ENCODE measurements around the gene PKN2. TPM values are rescaled to one million over a fixed set of nuclear protein-coding genes. Genes with fewer than 3 reads are reported as not detected.

The PKN2 gene
- total RNA-seq, 1 experiment from 2014 or later: 33.4 TPM

DNA sequence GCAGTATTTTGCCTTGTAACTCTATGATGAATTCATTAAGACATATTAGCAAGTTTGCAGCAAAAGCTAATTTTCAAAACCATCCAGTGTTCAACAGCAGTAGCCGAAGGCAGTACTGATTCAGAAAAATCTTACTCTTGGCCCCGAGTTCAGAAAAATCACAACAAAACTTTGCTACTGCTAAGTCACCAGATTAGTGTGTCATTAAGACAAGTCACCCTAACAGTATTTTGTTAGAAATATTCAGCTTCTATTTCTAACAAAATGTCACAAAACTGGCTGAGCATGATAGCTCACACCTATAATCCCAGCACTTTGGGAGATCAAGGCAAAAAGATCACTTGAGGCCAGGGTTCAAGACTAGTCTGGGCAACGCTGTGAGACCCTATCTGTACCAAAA, 199.1 kb downstream of the PKN2 start:
- Histone ChIP-seq H3K36me3 (ENCODE audit: control insufficient read depth, insufficient read depth, low read length) (no peaks in the 10 kb centered on the region; the same call in 1 of the 2 replicates), H3K4me1 (no peaks in the 10 kb centered on the region), H3K9me3 (no peaks in the 10 kb centered on the region), H3K27me3 (replicated peaks; ENCODE audit: control insufficient read depth, insufficient read depth, low read length) (no peaks in the 10 kb centered on the region), H3K4me3 (ENCODE audit: low read depth, low read length) (no peak overlapping the region)
- no peaks in the 10 kb centered on the region for H3K9me3 Mint-ChIP-seq (ENCODE audit: unreplicated experiment)
- POLR2A ChIA-PET: no interaction called here
- no peaks in the 10 kb centered on the region for H3K4me1 Mint-ChIP-seq (ENCODE audit: low read depth, unreplicated experiment)
- H3K27ac Mint-ChIP-seq (ENCODE audit: unreplicated experiment): no peak overlapping the region
- no TSS peak for BruUV-seq (replicated peaks)
- H3K27me3 Mint-ChIP-seq (ENCODE audit: insufficient read depth, unreplicated experiment): no peaks in the 10 kb centered on the region
- intact Hi-C loops (cut with micrococcal nuclease; ENCODE audit: unreplicated experiment): no loop called here
- TF ChIP-seq, protein P1, sequence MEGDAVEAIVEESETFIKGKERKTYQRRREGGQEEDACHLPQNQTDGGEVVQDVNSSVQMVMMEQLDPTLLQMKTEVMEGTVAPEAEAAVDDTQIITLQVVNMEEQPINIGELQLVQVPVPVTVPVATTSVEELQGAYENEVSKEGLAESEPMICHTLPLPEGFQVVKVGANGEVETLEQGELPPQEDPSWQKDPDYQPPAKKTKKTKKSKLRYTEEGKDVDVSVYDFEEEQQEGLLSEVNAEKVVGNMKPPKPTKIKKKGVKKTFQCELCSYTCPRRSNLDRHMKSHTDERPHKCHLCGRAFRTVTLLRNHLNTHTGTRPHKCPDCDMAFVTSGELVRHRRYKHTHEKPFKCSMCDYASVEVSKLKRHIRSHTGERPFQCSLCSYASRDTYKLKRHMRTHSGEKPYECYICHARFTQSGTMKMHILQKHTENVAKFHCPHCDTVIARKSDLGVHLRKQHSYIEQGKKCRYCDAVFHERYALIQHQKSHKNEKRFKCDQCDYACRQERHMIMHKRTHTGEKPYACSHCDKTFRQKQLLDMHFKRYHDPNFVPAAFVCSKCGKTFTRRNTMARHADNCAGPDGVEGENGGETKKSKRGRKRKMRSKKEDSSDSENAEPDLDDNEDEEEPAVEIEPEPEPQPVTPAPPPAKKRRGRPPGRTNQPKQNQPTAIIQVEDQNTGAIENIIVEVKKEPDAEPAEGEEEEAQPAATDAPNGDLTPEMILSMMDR (IDR thresholded peaks at IDR 0.05; ENCODE audit: insufficient read depth in 1 of 2, low read depth in 1 of 2, low read length in 1 of 2, severe bottlenecking in 1 of 2, unreplicated experiment in 1 of 2): no peak
- DNase-seq: no peak
- H3K36me3 Mint-ChIP-seq (ENCODE audit: insufficient read depth, unreplicated experiment): peaks cover 28% of the 10 kb centered on the region
- no peak overlapping the region for H3K4me3 Mint-ChIP-seq (ENCODE audit: unreplicated experiment)
- CTCF ChIA-PET: no interaction called here

Other genes starting within 250 kb of the PKN2 start
- 15.5 and 17.5 TPM in 2 replicates for gene GTF2B, start 207.3 kb downstream of the PKN2 start, total RNA-seq (2022)